Urothelium cell line (cell line): Measurements from ENCODE around the gene WDR37.
"Not testable (repeated sequence)": the region's sequence is repeated elsewhere in the genome, so short reads cannot be mapped to it uniquely, and the experiment has no call there.

ENCODE experiments used
- DNase-seq: peaks from one replicate; pipeline ENCODE4 v3.0.0; 2011; ENCODE audit warnings: low spot score, mixed read lengths
- FAIRE-seq: peaks from 2 replicates; lab custom pipeline; 2011; peaks lifted over from hg19 to GRCh38; lab: Jason Lieb, UNC

Gene WDR37

DNA sequence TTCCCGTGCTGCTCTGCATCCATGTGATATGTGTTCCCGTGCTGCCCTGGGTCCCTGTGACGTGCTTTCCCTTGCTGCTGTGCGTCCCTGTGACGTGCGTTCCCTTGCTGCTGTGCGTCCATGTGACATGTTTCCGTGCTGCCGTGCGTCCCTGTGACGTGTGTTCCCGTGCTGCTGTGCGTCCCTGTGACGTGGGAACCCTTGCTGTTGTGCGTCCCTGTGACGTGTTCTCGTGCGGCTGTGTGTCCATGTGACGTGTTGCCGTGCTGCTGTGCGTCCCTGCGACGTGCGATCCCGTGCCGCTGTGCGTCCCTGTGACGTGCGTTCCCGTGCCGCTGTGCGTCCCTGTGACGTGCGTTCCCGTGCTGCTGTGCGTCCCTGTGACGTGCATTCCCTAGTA, 45.8 kb downstream of the WDR37 start:
- FAIRE-seq (no peak), DNase-seq (no peak)

DNA sequence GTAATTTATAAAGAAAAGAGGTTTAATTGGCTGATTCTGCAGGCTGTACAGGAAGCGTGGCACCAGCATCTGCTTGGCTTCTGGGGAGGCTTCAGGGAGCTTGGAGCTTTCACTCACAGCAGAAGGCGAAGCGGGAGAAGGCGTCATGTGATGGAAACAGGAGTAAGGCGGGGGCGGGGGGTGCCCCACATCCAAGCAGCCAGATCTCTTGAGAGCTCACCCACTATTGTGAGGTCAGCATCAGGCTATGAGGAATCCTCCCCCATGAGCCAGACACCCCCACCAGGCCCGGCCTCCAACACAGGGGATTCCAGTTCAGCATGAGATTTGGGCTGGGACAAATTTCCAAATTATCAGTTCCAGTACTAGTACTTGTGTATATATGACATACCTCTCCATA, 46.2 kb downstream of the WDR37 start:
- DNase-seq (no peak), FAIRE-seq (no peak)

DNA sequence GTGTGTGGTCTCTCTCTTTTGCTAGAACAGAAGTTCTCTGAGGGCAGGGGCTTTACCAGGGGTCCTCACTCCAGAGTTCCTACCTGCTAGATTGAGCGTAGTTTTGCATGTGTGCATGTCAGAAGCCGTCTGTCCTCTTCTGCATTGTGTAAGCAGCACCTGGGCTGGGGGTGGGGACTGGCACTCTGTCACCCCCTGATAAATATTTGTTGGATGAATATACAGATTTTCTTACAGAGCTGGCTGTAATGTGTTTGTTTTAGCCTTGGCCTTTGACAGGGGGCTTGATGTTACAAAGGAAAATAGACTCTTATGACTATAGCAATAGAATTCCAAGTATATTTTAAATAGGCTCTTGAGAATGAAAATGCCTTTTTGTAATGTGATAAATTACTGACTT, 46.6 kb downstream of the WDR37 start:
- FAIRE-seq: no peak

DNA sequence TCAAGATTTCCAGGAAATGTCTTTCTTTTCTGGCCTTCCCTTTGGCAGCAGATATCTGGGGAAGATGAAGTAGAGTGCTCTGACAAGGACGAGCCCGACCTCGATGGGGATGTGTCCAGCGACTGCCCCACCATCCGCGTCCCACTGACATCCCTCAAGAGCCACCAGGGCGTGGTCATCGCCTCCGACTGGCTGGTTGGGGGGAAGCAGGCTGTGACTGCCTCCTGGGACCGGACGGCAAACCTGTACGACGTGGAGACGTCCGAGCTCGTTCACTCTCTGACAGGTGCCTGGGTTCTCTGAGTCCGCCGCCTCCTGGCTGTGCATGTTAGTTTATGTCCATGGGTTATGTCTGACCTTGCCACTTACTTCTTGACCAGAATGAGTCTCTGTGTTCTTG, 47.4 kb downstream of the WDR37 start:
- FAIRE-seq (no peak), DNase-seq (no peak)

More for the DNA sequence above, 46.6 kb downstream of the WDR37 start:
- no peak for DNase-seq

DNA sequence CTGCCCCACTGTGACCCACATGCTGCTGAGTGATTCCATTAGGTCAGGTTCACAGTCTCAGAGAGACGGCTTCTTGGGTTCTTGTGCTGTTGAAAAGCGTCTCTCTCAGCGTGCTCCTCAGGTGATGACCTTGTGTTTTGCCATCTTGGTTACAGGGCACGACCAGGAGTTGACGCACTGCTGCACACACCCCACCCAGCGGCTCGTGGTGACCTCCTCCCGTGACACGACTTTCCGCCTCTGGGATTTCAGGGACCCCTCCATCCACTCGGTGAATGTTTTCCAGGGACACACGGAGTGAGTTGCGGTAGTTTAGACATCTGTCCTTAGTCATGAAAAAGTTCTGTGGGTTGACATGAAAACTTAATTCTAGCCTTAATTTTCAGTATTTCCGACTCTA, 48.8 kb downstream of the WDR37 start:
- DNase-seq (no peak), FAIRE-seq (no peak)

DNA sequence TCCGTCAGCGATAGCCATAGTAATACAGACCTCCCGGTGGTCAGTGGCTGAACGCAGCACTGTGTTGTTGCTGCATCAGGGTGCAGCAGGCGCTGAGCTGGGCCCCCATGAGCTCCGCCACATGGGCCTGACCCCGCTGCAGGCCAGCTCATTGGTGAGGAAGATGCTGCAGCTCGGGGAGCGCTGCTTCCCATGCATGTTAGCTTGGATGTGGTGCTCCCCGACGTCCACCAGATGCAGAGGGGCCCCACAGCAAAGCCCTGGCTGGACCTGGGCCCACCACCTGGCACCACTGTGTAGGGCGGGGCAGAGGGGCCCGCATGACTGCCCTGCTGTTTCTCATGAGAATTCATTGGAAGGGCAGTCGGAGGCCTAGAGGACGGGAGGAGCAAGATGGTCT, 50.8 kb downstream of the WDR37 start:
- DNase-seq: no peak
- no peak for FAIRE-seq

DNA sequence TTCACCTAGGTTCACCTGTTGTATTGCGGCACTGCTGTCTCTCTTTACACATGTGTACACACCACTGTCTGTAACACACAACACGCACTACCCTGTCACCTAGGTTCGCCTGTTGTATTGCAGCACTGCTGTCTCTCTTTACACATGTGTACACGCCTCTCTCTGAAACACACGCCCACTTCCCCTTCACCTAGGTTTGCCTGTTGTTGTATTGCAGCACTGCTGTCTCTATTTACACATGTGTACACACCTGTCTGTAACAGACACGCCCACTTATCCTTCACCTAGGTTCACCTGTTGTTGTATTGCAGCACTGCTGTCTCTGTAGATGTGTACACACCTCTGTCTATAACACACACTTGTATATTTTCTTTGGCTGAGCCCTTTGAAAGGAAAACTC, 51.5 kb downstream of the WDR37 start:
- DNase-seq: no peak
- no peak for FAIRE-seq

DNA sequence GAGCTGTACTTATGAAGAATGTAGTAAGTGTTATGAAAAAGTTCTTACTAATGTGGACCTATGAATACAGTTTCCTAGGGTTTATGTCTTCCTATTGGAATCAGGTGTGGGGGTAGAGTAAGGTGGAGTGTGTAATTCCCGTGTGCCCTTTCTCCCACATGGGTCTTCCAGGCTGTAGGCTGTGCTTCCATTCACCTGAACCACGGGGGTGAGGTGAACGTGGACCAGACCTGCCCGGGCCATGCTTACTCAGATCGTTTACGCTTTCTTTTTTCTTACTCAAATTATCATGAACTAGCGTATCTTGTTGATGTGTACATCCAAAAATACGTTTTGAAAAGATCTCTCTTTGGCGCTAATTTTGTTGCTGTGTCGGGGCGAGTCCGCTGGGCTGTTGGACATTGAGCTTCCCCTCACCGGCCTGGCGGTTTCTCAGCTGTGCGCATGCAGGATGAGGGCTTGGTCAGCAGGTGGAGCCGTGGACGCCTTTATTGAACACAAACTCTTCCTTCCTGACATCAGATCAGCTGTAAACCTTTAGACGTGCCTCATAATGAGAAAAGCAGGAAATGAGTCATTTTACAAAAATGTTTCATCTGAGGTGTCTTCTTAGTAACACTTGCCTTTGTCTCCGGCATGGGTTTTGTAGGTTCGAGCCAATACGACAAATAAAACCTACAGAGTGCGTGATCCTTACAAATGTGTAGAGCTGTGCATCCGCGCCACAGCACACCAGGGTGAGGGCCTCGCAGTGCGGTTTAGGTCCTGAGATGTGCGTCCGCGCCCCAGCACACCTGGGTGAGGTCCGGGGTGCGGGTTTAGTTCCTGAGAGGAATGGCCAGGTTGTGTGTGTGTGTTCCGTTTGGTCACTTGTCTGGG, 53.8 kb downstream of the WDR37 start:
- DNase-seq: peak; percentile 58
- FAIRE-seq: no peak

DNA sequence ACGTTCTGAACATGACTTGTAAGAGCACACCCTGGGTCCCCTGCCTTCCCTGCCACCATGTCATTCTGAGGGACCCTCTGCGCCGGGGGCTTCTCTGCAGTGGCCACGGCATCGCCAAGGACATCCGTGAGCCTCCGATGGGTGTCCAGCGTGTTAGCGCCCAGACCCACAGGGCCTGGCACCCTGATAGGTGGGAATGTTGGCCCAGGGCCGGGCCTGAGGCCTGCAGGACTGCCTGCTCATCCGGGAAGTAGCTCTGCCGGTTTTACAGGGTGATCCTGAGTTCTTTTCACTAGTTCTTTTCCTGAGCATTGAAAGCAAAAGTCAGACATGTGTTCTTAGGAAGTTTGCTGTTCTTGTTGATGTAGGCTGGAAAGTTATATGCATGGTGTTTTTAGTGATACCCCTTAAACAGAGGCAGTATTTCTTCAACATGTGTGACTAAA, 54.5 kb downstream of the WDR37 start:
- no peak for DNase-seq
- no peak for FAIRE-seq

DNA sequence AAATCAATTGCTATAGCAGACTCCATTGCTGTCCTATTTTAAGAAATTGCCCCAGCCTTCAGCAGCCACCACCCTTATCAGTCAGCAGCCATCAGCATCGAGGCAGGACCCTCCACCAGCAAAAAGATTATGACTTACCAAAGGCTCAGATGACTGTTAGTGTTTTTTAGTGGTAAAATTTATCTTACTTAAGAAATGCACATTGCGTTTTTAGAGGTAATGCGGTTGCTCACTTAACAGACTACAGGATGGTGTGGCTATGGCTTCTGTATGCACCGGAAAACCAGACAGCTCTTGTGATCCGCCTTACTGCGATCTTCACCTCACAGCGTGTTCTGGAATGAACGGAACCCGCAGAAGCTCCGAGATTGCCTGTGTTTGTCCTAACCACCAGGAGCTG, 58.1 kb downstream of the WDR37 start:
- DNase-seq: no peak
- no peak for FAIRE-seq

DNA sequence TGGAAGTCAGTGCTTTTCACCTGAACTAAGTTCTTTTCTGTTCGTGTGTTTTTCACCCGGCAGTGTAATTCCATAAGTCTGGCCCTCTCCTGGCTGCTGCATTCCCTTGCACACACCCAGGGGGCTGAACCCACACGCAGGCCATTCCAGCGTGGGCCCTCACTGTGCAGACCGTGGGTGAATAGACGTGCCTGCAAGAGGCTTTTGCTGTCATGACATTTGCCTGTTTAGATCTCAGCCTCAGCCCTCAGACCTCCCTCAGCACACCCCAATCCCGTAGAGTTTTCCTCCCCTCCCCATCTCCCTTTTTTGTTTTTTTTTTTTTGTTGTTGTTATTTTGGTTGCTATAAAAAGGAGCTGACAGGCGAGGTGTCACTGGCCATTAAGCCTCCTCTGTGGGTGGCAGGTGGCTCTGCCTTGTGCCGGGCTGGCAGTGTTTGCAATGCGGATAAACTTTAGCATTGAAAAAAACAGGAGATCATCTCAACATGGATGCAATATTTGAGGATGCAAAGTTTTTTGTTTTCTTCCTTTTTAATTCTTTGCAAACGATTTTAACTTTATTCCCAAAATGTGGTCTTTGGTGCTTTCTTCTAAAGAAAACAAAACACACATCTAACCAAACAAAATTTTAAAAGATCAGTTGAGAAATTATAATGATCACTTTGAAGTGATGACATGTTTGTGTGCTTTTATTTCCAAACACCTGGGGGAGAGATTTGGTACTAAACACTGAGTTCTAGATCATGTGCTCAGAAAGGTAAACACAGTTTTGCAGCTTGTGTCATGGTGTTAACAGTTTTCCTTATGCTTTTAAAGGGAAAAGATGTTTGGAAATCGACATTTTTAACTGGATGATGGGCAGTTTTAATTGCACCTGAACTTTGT, 58.8 kb downstream of the WDR37 start:
- FAIRE-seq (no peak), DNase-seq (no peak)

DNA sequence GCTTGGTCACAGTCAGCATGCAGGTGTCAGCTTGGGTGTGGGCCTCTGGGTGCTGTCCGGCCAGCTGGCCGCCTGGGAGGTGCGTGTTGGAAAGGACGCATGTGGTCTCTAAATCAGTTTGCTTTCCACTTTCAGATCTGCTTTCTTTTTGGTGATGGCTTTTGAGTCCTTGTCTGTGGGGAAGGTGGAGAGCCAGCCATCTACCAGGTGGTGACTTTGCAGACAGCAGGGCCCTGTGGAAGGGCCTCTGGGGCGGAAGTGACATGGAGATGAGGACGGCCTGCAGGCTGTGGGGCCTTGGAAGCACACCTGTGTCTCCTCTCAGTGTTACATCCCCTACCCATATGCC, 59.4 kb downstream of the WDR37 start:
- DNase-seq: no peak
- no peak for FAIRE-seq

DNA sequence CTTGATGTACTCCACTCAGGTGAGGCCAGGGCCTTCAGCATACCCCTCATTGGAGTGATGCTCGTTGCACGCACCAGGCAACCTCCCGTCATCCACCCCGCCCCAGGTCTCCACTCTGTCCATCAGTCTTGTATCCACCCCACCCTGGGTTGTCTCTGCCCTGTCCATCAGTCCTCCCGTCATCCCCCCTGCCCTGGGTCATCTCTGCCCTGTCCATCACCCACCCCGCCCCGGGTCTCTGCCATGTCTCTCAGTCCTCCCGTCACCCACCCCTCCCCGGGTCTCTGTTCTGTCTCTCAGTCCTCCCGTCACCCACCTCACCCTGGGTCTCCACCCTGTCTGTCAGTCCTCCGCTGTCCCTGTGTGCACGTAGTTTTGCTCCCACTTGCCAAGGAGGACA, 59.9 kb downstream of the WDR37 start:
- DNase-seq (no peak), FAIRE-seq (no peak)

DNA sequence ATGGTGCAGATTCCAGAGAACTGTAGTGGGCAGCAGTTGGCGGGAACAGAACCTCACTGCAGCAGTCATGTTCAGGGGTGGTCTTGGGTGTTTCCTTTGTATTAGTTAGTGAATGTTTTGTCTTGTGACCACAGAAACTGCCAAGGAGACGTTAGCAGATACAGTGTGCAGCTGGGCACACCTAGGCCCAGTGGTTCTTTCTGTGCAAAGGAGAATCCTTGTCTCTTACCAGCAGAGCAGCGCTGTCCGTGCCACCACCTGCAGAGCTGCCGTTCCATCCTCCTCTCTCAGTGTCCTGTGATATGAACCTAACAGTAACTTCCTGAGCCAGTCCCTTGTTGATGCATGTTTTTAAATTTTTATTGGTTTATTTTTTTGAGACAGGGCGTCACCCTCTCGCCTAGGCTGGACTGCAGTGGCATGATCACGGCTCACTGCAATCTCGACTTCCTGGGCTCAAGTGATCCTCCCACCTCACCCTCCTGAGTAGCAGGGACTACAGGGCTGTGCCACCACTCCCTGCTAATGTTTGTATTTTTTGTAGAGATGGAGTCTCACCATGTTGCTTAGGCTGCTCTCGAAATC, 60.6 kb downstream of the WDR37 start:
- DNase-seq: no peak
- FAIRE-seq: no peak

DNA sequence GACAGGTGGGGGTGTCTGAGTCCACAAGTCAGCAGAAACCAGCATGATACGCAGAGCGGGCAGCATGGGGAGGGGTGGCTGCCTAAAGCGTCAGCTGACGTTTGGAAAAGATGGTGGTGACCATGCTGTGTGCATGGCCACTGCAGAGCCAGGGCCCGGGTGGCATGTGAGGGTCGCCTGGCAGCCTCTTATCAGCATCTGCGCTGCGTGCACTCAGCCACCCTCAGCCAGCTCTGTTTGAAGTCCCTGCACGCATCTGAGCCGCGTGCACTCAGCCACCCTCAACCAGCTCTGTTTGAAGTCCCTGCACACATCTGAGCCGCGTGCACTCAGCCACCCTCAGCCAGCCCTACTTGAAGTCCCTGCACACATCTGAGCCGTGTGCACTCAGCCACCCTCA, 61.5 kb downstream of the WDR37 start:
- FAIRE-seq (no peak), DNase-seq (no peak)

DNA sequence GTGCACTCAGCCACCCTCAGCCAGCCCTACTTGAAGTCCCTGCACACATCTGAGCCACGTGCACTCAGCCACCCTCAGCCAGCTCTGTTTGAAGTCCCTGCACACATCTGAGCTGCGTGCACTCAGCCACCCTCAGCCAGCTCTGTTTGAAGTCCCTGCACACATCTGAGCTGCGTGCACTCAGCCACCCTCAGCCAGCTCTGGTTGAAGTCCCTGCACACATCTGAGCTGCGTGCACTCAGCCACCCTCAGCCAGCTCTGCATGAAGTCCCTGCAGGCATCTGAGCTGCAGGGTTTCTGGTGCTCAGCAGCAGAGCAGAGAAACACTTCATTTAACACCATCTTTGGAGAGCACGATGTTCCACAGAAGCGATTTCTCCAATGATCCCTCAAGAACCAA, 62.1 kb downstream of the WDR37 start:
- not testable (repeated sequence) for FAIRE-seq, DNase-seq

DNA sequence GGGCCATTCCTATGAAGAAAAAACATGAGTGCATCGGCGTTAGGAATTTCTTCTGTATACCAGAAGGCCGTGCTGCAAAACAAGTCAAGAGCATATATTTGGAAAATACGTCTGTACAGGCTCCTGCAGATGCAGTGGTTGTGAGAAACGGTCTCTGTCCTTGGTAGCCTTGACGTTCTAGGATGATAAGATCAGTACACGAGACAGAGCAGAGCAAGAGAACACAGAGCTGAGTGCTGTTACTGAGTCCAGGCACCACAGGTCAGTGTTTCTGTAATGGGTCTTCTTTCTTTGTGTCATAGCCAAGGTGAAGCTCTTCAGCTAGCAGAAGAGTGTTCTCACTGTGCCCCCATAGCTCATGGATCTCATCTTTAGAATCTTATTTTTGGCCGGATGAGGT, 62.8 kb downstream of the WDR37 start:
- DNase-seq (no peak), FAIRE-seq (no peak)

DNA sequence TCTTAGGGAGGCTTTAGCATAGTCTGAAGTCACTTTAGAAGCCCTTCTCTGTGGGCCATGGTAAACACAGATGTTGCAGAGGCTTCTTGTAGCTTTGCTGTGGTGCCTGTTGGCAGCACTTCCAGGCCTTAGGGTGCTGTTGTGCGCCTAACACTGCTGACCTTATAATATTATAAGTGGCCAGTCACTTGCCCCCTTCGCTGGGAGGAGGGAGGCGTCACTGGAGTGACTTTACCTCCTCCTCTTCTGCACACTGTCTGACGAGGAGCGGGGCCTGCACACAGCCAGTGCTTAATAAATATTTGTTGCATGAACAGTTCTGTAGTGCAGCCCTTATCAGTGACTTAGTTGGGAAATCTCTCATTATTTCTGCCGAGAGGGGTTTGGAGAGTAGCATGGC, 63.3 kb downstream of the WDR37 start:
- DNase-seq: no peak
- no peak for FAIRE-seq

DNA sequence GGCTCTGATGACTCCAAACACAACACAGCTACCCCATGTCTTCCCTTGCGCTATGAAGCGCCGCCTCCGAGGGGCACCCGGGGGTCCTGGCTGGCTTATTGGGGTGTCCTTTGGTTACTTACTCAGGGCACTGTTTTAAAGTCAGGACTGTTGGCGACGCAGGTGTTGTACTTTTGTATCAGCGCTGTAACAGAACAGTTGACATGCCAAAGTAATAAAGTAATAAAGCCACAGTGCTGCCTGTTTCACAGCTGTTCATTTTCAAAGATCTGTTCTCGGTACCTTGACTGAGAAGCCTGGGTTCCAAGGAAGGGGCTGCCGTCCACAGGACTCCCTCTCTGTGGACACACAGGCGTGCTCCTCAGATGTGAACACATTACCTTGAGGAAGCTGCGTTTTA, 64.1 kb downstream of the WDR37 start:
- FAIRE-seq (no peak), DNase-seq (no peak)

DNA sequence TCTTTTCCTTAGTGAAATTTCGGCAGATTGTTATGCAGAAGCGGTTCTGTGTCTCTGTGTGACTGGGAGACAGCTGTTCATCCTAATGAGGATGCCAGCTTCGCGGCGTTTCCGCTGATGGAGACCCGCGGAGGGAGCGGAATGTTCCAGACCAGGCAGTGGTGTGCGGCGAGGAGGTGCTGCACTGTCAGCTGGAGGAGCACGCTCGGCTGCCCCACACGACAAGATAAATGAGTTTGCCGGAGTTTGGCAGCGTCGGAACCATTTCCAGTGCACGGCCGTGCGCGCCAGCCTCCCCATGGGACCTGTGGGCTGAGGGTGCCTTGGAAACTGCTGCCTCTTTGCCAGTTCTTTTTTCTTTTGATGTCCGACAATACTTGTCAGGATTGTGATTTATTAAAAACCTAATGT, 64.6 kb downstream of the WDR37 start:
- FAIRE-seq: no peak

DNA sequence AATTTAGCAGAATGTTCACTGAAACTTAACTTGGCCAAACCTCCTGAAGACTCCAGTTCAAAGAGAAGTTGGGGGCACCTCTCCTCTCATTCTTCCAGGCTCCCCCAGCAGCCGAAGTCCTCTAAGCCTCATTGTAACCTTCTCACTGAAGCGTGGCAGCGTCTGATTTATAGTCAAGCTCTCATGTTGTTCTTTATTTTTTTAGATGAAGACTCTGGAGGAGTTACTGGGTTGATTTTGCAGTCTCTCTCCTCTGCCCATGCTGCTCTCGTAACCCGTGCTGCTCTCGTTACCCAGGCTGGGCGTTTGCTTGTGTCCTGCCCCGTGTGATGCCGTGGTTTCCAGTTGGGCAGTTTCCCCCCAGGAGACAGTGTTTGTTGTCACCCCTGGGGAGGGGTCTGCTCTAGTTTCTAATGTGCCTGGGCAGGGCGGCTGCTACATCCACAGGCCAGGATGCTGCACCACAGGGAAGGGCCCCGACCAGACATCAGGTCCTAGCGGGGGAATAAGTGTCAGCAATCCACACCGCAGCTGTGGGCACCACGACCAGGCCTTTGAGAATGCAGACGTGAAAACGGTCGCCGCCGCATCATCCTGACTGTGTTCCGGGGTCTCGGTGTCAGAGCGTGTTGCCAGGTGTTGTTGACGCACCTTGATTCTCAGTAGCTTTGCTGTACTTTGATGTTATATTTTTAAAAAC, 65.2 kb downstream of the WDR37 start:
- FAIRE-seq (no peak), DNase-seq (no peak)

More for the DNA sequence above, 64.6 kb downstream of the WDR37 start:
- no peak for DNase-seq
